ENCODE results near the gene TEX19. TPM values are rescaled to one million over a fixed set of nuclear protein-coding genes. Genes with fewer than 3 reads are reported as not detected.

The TEX19 gene
- total and polyA plus RNA-seq, 9 donors: 0.07 to 0.17 (median 0.09) TPM; not detected in 1

DNA sequence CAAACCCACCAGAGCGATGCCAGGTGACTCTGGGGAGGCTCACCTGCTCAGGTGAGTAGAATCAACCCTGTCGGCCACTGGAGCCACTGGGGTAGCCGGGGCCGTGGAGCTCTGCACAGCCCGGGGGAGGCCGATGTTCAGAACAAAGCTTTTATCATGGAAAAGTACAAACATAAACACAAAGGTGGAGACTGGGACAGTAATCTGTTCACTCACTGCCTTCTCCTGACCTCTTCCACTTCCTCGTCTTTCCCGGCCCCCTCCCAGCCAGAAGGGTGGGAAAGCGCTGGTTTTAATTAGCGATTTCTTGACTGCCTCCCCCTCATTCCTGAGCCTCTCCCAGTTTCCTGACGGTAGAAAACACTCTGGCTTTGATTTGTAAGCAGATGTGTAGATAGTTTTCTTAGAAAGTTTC is 9.8 kb upstream of the TEX19 start:
- H3K27ac ChIP-seq (ENCODE audit: low read length): peak overlapping the region; percentile 2
- no peak overlapping the region for H3K4me3 ChIP-seq (ENCODE audit: low read length)
- WGBS (ENCODE audit: insufficient coverage): 10% methylated on average over 2 of the region's 11 CpGs
- peak; percentile 82 for DNase-seq
- no peaks in the 10 kb centered on the region for H3K9me3 ChIP-seq (replicated peaks; ENCODE audit: control insufficient read depth, low read depth, low read length)
- peaks cover 37% of the 10 kb centered on the region for H3K4me1 ChIP-seq (ENCODE audit: control insufficient read depth, insufficient read depth, low read length)
- H3K27me3 ChIP-seq (ENCODE audit: control insufficient read depth, insufficient read depth, low read length): peaks cover 7% of the 10 kb centered on the region
- no peaks in the 10 kb centered on the region for H3K36me3 ChIP-seq (ENCODE audit: control insufficient read depth, insufficient read depth, low read length)

DNA sequence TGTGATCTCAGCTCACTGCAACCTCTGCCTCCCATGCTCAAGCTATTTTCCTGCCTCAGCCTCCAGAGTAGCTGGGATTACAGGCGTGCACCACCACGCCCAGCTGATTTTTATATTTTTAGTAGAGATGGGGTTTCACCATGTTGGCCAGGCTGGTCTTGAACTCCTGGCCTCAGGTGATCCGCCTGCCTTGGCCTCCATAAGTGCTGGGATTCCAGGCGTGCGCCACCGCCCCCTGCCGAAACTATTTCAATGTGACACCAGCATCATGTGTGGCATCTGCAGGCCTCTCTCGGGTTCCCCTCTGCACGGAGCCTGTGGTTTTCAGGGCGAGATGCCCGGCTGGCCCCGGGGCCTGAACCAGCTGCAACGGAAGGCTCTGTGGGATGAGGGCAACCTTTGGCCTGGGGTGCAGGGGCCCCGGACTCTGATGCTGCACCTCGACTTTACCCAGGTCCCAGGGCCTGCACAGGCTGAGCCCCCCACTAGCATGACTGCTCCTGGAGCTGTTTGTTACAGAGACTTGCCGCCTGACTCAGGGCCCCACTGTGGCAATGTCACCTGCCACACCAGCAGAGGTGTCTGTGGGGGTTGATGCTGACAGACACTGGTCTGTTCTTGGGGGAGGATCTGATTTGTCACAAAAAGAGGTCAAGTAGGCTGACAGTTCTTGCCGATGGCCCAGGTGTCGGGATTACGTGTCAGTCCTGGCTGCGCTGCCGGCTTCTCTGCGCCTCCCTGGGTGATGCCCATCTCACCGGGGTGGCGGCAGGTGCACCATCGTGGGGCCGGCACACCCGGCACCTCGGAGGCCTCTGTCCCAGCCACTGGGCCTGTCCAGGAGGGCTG is 8.6 kb upstream of the TEX19 start:
- DNase-seq: no peak
- Histone ChIP-seq H3K36me3 (ENCODE audit: control insufficient read depth, insufficient read depth, low read length) (no peaks in the 10 kb centered on the region), H3K27me3 (ENCODE audit: control insufficient read depth, insufficient read depth, low read length) (peaks cover 7% of the 10 kb centered on the region), H3K4me3 (ENCODE audit: low read length) (no peak overlapping the region), H3K4me1 (ENCODE audit: control insufficient read depth, insufficient read depth, low read length) (peaks cover 37% of the 10 kb centered on the region), H3K9me3 (replicated peaks; ENCODE audit: control insufficient read depth, low read depth, low read length) (no peaks in the 10 kb centered on the region), H3K27ac (ENCODE audit: low read length) (no peak overlapping the region)
- 86% methylated on average over 24 of the region's 28 CpGs for WGBS (ENCODE audit: insufficient coverage)

DNA sequence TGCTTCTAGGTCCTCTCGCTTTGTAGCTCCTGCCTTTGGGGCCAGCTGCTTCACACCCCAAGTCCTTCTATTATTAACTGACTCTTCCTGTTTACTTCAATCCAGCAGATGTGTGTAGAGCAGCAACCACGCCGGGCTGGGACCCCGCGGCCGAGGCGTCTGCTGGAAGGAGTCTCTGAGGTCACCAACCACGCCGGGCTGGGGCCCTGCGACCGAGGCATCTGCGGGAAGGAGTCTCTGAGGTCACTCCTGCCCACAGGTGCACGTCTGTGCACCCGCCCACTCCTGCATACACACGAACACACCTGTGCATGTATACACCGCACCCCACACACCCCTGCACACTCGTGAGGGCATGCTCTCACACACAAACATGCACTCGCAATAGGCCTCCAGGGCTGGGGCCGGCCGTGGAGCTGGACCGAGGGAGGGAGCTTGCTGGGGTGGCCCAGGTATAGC is 7.8 kb upstream of the TEX19 start:
- peaks cover 45% of the 10 kb centered on the region for H3K4me1 ChIP-seq (ENCODE audit: control insufficient read depth, insufficient read depth, low read length)
- H3K27ac ChIP-seq (ENCODE audit: low read length): no peak overlapping the region
- WGBS (ENCODE audit: insufficient coverage): 48% methylated on average over 21 of the region's 21 CpGs
- DNase-seq: no peak
- peaks cover 9% of the 10 kb centered on the region for H3K27me3 ChIP-seq (ENCODE audit: control insufficient read depth, insufficient read depth, low read length)
- H3K4me3 ChIP-seq (ENCODE audit: low read length): no peak overlapping the region
- no peaks in the 10 kb centered on the region for H3K36me3 ChIP-seq (ENCODE audit: control insufficient read depth, insufficient read depth, low read length)
- H3K9me3 ChIP-seq (replicated peaks; ENCODE audit: control insufficient read depth, low read depth, low read length): no peaks in the 10 kb centered on the region

- H3K9me3 ChIP-seq (replicated peaks; ENCODE audit: control insufficient read depth, low read depth, low read length): no peaks in the 10 kb centered on the region
- DNase-seq: peak; percentile 89
- WGBS (ENCODE audit: insufficient coverage): 12% methylated on average over 14 of the region's 26 CpGs
- H3K27me3 ChIP-seq (ENCODE audit: control insufficient read depth, insufficient read depth, low read length): peaks cover 10% of the 10 kb centered on the region
- H3K27ac ChIP-seq (ENCODE audit: low read length): no peak overlapping the region
- H3K4me3 ChIP-seq (ENCODE audit: low read length): no peak overlapping the region
- peaks cover 48% of the 10 kb centered on the region for H3K4me1 ChIP-seq (ENCODE audit: control insufficient read depth, insufficient read depth, low read length)
- H3K36me3 ChIP-seq (ENCODE audit: control insufficient read depth, insufficient read depth, low read length): no peaks in the 10 kb centered on the region
Measured at GRCh38 chr17:82351713-82352488, 7.1 kb upstream of the TEX19 start.

- Histone ChIP-seq H3K27me3 (ENCODE audit: control insufficient read depth, insufficient read depth, low read length) (peaks cover 12% of the 10 kb centered on the region), H3K36me3 (ENCODE audit: control insufficient read depth, insufficient read depth, low read length) (no peaks in the 10 kb centered on the region), H3K4me3 (ENCODE audit: low read length) (no peak overlapping the region), H3K9me3 (replicated peaks; ENCODE audit: control insufficient read depth, low read depth, low read length) (no peaks in the 10 kb centered on the region), H3K4me1 (ENCODE audit: control insufficient read depth, insufficient read depth, low read length) (peaks cover 52% of the 10 kb centered on the region), H3K27ac (ENCODE audit: low read length) (no peak overlapping the region)
- WGBS (ENCODE audit: insufficient coverage): 90% methylated on average over 2 of the region's 8 CpGs
- no peak for DNase-seq
Measured at GRCh38 chr17:82353484-82353883, 5.6 kb upstream of the TEX19 start.

DNA sequence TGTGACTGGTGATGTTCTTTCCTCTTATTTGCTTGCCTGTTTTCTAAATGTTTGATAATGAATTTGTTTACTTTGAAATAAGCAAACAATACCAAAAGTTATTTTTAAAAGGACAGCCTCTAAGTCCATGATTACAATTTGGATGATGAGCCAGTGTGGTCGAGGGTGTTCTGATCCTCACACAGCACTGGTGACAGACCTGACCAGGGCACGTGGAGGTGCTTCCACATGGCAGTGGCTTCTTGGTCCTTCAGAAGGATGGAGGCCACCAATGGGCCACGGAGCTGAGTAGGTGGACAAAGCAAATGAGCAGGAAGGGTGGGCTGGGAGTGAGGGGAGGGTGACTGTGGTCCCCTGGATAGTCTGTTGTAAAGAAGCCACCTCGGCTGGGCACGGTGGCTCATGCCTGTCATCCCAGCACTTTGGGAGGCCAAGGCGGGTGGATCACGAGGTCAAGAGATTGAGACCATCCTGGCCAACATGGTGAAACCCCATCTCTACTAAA is 4.2 kb upstream of the TEX19 start:
- 95% methylated on average over 3 of the region's 7 CpGs for WGBS (ENCODE audit: insufficient coverage)
- Histone ChIP-seq H3K4me1 (ENCODE audit: control insufficient read depth, insufficient read depth, low read length) (peaks cover 43% of the 10 kb centered on the region), H3K9me3 (replicated peaks; ENCODE audit: control insufficient read depth, low read depth, low read length) (no peaks in the 10 kb centered on the region), H3K36me3 (ENCODE audit: control insufficient read depth, insufficient read depth, low read length) (no peaks in the 10 kb centered on the region), H3K4me3 (ENCODE audit: low read length) (no peak overlapping the region), H3K27me3 (ENCODE audit: control insufficient read depth, insufficient read depth, low read length) (peaks cover 18% of the 10 kb centered on the region), H3K27ac (ENCODE audit: low read length) (no peak overlapping the region)
- no peak for DNase-seq

GRCh38 chr17:82355770-82356427 is 3.1 kb upstream of the TEX19 start:
- WGBS (ENCODE audit: insufficient coverage): 48% methylated on average over 11 of the region's 11 CpGs
- H3K27ac ChIP-seq (ENCODE audit: low read length): peak overlapping the region; percentile 42
- DNase-seq: peak; percentile 83
- no peaks in the 10 kb centered on the region for H3K9me3 ChIP-seq (replicated peaks; ENCODE audit: control insufficient read depth, low read depth, low read length)
- peaks cover 18% of the 10 kb centered on the region for H3K27me3 ChIP-seq (ENCODE audit: control insufficient read depth, insufficient read depth, low read length)
- H3K4me3 ChIP-seq (ENCODE audit: low read length): no peak overlapping the region
- H3K36me3 ChIP-seq (ENCODE audit: control insufficient read depth, insufficient read depth, low read length): no peaks in the 10 kb centered on the region
- peaks cover 42% of the 10 kb centered on the region for H3K4me1 ChIP-seq (ENCODE audit: control insufficient read depth, insufficient read depth, low read length)

GRCh38 chr17:82356845-82357355 is 2.1 kb upstream of the TEX19 start:
- DNase-seq: peak; percentile 48
- H3K36me3 ChIP-seq (ENCODE audit: control insufficient read depth, insufficient read depth, low read length): no peaks in the 10 kb centered on the region
- H3K4me3 ChIP-seq (ENCODE audit: low read length): no peak overlapping the region
- 29% methylated on average over 20 of the region's 20 CpGs for WGBS (ENCODE audit: insufficient coverage)
- peak overlapping the region; percentile 42 for H3K27ac ChIP-seq (ENCODE audit: low read length)
- H3K27me3 ChIP-seq (ENCODE audit: control insufficient read depth, insufficient read depth, low read length): peaks cover 20% of the 10 kb centered on the region
- H3K9me3 ChIP-seq (replicated peaks; ENCODE audit: control insufficient read depth, low read depth, low read length): no peaks in the 10 kb centered on the region
- peaks cover 38% of the 10 kb centered on the region for H3K4me1 ChIP-seq (ENCODE audit: control insufficient read depth, insufficient read depth, low read length)

DNA sequence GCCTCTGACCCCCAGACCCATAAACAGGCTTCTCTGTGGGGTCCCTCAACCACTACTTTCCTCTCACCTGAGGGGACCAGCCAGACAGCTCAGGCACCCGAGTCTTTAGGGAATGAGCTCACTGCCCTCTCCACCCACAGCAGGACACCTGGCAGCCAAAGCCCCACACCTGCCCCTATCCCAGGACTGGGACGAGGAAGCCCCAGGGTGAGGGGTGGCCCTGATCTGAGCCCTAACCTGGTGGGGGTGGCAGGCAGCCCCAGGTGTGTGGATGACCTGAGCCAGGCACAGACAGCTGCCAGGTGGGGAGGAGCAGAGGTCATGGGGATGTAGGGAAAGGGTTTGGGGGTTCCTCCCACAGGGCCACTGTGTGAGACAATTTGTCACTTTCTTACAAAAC is 1.7 kb upstream of the TEX19 start:
- no peaks in the 10 kb centered on the region for H3K36me3 ChIP-seq (ENCODE audit: control insufficient read depth, insufficient read depth, low read length)
- WGBS (ENCODE audit: insufficient coverage): 17% methylated on average over 1 of the region's 2 CpGs
- peaks cover 22% of the 10 kb centered on the region for H3K27me3 ChIP-seq (ENCODE audit: control insufficient read depth, insufficient read depth, low read length)
- no peak for DNase-seq
- no peak overlapping the region for H3K4me3 ChIP-seq (ENCODE audit: low read length)
- H3K4me1 ChIP-seq (ENCODE audit: control insufficient read depth, insufficient read depth, low read length): peaks cover 33% of the 10 kb centered on the region
- no peaks in the 10 kb centered on the region for H3K9me3 ChIP-seq (replicated peaks; ENCODE audit: control insufficient read depth, low read depth, low read length)
- H3K27ac ChIP-seq (ENCODE audit: low read length): peak overlapping the region; percentile 3

Measured in muscle of leg (tissue), 11 donors.